Posterior vena cava (tissue), 2 donors: ENCODE measurements around the gene TMEM107. TPM values are rescaled to one million over a fixed set of nuclear protein-coding genes. Genes with fewer than 3 reads are reported as not detected.
"Not testable (repeated sequence)": the region's sequence is repeated elsewhere in the genome, so short reads cannot be mapped to it uniquely, and the experiment has no call there.

Experiments used
- DNase-seq: peaks from one replicate; pipeline ENCODE4 v3.0.0-alpha.2; 2020; ENCODE audit warnings: low spot score
- intact Hi-C, 2 donors: fragments of 100-400 bp; cut with DNase I; formaldehyde crosslinking; loops; one replicate each; pipeline versions ENCODE4 v1.14.1 to v1.14.2; 2022 to 2023
- long read RNA-seq, 2 donors: library from polyadenylated mRNA; unstranded; transcript quantifications; one replicate each; pipeline ENCODE4 v2.0.0, GENCODE V29; 2020 to 2021
- total RNA-seq, 2 donors: library from RNA; stranded (reverse); fragmentation: NEBNext Ultra II Directional; extraction: Animal tissue kit (Norgen Biotek cat#: 25700); gene quantifications; one replicate each; pipeline ENCODE4 v1.2.1, GENCODE V29; 2021
- donor health status: DM: yes; HTN: yes; CAD: no.
- donor health status: DM: yes; HTN: yes; CAD: no.

The TMEM107 gene
- 10 to 100 TPM; 12.9 to 16.4 TPM for total RNA-seq
- long read RNA-seq, donor 1, partial matches to known transcripts = 0 of 4 reads
- long read RNA-seq, donor 1, other reads (novel, unspliced or antisense) = 0 of 4 reads
- long read RNA-seq, donor 2, partial matches to known transcripts = 0 of 10 reads
- long read RNA-seq, donor 2, other reads (novel, unspliced or antisense) = 2 of 10 reads

DNA sequence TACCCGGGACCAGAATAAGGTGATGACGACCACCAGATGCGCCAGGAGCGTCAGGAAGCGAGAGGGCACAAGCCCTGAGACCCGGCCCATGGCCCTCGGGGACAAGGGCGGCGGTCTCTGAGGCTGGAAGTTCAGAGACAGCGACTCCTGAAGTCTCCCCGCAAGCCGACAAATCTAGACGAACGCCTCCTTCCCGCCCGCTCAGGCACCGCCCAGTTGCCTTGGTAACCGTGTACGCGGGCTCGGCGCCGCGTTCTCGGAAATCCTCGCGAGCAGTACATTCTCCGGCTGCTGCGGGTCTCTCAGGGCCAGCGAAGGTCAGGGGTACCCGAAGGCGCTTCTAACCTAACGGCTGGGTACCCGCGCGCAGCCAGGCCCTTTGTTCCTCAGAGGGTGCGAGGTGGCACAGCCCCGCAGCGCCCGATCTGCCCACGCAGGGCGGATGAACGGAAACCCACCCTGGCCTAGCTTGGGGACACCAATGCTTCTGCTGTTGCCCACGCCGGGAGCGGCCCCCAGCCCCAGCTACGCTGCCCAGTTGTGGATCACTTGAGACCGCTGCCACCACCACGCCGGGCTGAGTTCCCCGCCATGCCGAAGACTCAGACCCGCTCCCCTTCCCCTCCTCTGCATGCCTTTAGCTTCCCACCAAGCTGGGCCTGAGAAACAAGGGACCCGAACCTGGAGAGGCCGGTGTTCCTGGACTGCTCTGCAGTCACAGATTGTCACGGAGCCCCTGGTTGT is at the start of gene TMEM107:
TMEM107 (minus strand) TSS at position 184 of the 744 bp plus-strand sequence; CDS start at position 90, 94 bp downstream.
- DNase-seq = peak; percentile 97
- intact Hi-C loops = no loop called here

GRCh38 chr17:8224891-8225812 is 49.0 kb upstream of the TMEM107 start:
- DNase-seq = no peak
- intact Hi-C loops = loop anchor here (1.0 to 5.0 kb wide), 3 partner anchors 31 to 108 kb away; partner anchors contain the start of gene ALOXE3 (in 1 of the 2)

GRCh38 chr17:8223356-8224126 is 47.4 kb upstream of the TMEM107 start:
- peak; percentile 91 for DNase-seq

GRCh38 chr17:8222630-8223355 is 46.6 kb upstream of the TMEM107 start:
- intact Hi-C loops = loop anchor here (5.0 kb wide), 2 partner anchors 35 to 105 kb away; partner anchors contain the start of gene ALOXE3 (in 1 of the 2)
- peak; percentile 99 for DNase-seq

More at GRCh38 chr17:8223356-8224126, 47.4 kb upstream of the TMEM107 start:
- intact Hi-C loops = loop anchor here (5.0 kb wide), 2 partner anchors 36 to 106 kb away; partner anchors contain the start of gene ALOXE3 (in 1 of the 2)

DNA sequence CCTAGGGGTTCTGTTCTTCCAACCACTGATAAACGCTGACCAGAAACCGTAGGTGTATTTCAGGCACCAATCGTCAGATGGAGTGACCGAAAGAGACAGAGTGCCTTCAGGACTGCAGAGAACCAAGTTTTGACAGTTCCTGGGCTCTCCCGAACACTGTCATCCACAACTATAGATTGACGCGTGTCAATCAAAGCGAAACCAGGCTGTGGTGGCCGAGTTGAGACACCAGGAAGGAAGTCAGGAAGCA is 46.1 kb upstream of the TMEM107 start:
- DNase-seq = no peak
- intact Hi-C loops = loop anchor here (5.0 kb wide), 2 partner anchors 35 to 105 kb away; partner anchors contain the start of gene ALOXE3 (in 1 of the 2)

- intact Hi-C loops = loop anchor here (5.0 kb wide), 2 partner anchors 35 to 105 kb away; partner anchors contain the start of gene ALOXE3 (in 1 of the 2)
- DNase-seq = peak; percentile 95
Measured at GRCh38 chr17:8221663-8222379, 45.6 kb upstream of the TMEM107 start.

- DNase-seq = peak; percentile 96
- intact Hi-C loops = loop anchor here (5.0 kb wide), 2 partner anchors 34 to 104 kb away; partner anchors contain the start of gene ALOXE3 (in 1 of the 2)
Measured at GRCh38 chr17:8220783-8221662, 44.8 kb upstream of the TMEM107 start.

DNA sequence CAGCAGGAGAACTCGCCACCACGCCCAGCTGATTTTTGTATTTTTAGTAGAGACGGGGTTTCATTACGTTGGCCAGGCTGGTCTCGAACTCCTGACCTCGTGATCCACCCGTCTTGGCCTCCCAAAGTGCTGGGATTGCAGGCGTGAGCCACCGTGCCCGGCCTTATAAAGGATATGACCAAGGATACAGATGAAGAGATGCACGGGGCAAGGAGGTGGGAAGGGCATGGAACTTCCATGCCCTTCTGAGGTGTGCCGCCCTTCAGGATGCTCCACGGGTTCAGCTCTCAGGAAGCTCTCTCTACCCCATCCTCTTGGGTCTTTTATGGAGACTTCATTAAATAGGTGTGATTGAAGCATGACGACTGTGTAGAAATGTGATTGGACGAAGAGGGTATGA is 37.8 kb upstream of the TMEM107 start:
- intact Hi-C loops = not testable (repeated sequence)

DNA sequence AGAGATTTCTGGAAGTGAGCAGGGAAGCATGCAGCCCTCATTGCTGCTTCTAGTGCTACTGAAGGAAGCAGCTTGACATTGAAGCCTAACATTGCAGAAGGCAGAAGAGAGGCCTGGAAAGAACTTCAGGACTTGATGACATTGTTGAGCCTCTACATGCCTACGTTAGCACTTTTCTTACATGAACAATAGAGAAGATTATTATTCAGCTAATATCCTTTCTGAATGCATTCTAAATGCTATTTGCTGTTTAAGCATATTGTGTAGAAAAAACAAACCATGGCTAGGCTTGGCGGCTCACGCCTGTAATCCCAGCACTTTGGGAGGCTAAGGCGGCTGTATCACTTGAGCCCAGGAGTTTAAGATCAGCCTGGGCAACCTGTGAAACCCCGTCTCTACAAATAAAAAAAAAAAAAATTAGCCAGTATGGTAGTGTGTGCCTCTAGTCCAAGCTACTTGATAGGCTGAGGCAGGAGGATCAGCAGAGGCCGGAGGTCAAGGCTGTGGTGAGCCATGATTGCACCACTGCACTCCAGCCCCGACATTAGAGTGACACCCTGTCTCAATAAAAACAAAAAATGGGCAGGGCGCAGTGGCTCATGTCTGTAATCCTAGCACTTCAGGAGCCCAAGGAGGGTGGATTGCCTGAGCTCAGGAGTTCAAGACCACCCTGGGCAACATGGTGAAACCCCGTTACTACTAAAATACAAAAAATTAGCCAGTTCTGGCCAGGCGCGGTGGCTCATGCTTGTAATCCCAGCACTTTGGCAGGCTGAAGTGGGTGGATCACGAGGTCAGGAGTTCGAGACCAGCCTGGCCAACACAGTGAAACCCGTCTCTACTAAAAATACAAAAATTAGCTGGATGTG is 36.4 kb upstream of the TMEM107 start:
- intact Hi-C loops = no loop called here
- no peak for DNase-seq

More for the DNA sequence above, 37.8 kb upstream of the TMEM107 start:
- not testable (repeated sequence) for DNase-seq

DNA sequence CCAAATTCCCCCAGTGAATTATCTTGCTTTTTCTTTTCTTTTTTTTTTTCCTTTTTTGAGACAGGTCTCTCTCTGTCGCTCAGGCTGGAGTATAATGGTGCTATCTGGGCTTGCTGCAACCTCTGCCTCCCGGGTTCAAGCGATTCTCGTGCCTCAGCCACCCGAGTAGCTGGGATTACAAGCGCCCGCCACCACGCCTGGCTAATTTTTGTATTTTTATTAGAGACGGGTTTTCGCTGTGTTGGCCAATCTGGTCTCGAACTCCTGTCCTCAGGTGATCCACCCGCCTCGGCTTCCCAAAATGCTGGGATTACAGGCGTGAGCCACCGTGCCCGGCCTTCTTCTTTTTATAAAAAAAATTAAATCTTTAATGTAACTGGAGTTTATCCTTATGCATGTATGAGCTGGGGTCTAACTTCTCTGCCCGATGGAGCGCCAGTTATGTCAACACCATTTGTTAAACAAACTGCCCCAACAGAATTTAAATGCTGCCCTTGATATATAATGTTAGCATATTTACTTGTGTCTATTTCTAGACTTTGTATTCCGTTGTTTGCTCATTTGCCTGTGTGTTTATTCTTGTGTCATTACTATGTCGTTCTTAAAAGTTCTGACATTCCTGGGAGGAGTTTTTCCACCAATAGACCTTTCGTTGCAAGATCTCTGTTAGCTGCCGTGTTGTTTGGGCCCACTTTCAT is 34.7 kb upstream of the TMEM107 start:
- intact Hi-C loops = no loop called here
- DNase-seq = no peak

- peak; percentile 97 for DNase-seq
- intact Hi-C loops = no loop called here
Measured at GRCh38 chr17:8209907-8210760, 34.0 kb upstream of the TMEM107 start, which contains the start of gene AURKB. TSS of gene AURKB (minus strand) at chr17:8210575. CDS start at chr17:8210224, 351 bp downstream.

GRCh38 chr17:8206536-8206935 is 30.4 kb upstream of the TMEM107 start:
- intact Hi-C loops = no loop called here
- DNase-seq = no peak

DNA sequence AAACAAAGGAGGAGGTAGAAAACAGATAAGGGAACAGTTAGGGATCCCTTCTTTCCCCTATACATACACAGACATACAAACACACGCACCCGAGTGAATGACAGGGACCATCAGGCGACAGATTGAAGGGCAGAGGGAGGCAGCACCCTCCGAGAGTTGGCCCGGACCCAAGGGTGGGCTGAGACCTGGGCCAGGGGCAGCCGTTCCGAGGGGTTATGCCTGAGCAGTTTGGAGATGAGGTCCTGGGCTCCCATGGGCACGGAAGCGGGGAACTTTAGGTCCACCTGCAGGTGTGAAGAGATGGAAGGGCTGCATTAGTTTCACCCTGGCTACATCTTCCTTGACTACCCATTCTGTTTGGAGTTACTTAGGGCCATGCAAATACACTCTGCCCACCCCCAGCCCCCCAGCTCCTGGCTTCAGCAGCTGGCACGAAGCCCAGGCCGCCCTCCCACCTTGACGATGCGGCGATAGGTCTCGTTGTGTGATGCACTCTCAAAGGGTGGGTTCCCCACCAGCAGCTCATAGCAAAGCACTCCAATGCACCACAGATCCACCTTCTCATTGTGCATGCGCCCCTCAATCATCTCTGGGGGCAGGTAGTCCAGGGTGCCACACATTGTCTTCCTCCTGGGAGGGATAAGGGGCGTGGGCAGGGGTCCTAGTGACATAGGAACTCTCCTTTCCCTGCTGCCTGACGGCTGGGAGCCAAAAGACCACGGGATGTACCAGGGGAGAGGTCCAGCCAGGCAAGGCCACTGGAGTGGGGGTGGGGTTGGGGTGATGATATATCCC is 28.8 kb upstream of the TMEM107 start:
- DNase-seq = no peak
- intact Hi-C loops = no loop called here
